Muscle of arm (tissue), 12 donors: ENCODE measurements around the gene ATG16L1. TPM values are rescaled to one million over a fixed set of nuclear protein-coding genes. Genes with fewer than 3 reads are reported as not detected.

Source experiments
- DNase-seq: peaks from one replicate; pipeline ENCODE4 v3.0.0-alpha.2; 2013
- polyA plus RNA-seq, 12 donors: library from polyadenylated mRNA; unstranded; fragments of 120-200 nt; gene quantifications; one replicate each; pipeline ENCODE4 v1.2.1, GENCODE V29; 2013; ENCODE audit not compliant: insufficient read length in 12 of 12

Gene ATG16L1
- polyA plus RNA-seq, 12 donors = 7.8 to 19.6 (median 16.7) TPM; not detected in 1

GRCh38 chr2:233256048-233256447 is 4.6 kb downstream of the ATG16L1 start:
- DNase-seq = no peak

DNA sequence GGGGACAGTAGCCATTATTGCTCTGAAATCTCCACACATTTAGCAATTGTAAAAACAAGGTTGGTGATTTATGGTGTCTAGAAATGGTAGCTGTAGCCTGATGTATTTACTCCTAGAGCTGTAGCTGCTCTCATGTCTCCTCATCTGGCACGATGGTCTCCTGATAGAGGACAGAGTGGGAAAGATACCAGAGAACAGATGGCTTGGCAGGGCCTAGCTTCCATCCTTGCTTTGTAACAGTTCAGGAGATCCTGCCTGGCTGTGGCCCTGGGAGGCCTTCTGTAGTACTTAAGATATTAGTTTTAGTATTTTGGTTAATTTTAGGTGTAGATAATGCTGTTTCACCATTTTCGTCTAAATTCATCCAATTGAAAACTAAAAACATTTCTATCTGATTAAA is 6.7 kb downstream of the ATG16L1 start:
- no peak for DNase-seq

GRCh38 chr2:233259730-233260129 is 8.3 kb downstream of the ATG16L1 start:
- no peak for DNase-seq

DNA sequence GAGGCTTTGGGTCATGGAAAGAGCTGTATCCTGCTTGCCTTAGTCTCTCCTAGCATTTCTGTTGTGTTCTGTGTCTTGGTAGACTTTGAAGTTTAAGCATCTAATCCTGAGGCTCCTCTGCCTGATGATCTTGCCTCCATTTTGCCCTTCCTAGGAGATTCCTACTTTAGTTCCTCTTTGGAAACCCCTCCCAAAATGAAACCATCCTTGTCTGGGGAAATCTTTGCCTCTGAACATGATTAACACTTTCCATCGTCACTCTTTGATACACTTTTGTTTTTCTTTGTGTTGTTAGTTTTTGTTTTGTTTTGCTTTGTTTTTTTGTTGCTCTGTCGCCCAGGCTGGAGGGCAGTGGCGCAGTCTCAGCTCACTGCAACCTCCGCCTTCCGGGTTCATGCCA is 9.2 kb downstream of the ATG16L1 start:
- no peak for DNase-seq

DNA sequence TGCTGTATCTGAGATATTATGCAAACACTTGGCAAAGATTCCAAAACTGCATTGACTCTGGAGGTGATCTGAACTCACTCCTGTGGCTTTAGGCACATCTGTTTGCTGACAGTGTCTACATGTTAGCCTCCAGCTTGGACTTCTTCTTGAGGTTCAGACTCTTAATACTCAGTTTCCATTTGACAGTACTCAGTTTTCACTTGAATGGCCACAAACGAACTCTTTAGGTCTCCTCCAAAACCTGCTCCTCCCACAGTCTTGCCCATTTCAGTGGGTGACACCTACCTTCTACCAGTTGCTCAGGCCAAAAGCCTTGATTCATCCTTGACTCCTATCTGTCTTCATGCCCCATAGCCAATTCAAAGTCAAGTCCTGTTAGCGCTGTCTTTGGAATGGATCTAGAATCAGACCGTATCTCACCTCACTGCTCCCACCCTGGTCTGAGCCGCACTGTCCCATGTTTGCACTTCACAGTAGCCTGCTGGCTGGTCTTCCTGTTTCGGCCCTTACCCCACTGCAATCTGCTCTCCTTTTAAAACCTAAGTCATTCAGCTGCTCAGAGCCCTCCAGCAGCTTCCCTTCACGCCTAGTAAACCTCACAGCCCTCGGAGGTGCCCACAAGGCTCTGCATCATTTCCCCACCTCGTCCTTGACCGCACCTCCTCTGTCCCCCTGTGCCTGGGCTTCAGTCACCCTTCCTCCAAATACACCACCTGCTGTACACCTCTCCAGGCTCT is 10.5 kb downstream of the ATG16L1 start:
- no peak for DNase-seq

DNA sequence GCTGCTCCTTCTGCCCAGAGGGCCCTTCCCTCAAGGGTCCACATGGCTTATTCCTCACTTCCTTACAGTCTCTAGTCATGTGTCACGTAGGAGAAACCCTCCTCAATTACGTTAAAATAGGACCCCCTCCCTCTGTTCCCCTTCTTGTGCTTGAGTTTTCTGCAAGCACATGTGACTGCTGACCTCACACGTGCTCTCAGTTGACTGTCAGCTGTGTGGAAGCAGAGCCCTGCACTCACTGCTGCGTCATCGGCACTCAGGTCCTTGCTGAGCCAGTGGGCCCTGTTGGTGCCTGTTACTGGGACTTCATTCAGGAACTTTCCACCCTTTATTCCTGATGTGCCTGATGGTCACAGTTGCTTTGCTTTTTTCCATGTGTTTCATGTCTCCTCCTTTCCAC is 11.1 kb downstream of the ATG16L1 start:
- no peak for DNase-seq

- no peak for DNase-seq
Observed at GRCh38 chr2:233263045-233263570, 11.6 kb downstream of the ATG16L1 start.

DNA sequence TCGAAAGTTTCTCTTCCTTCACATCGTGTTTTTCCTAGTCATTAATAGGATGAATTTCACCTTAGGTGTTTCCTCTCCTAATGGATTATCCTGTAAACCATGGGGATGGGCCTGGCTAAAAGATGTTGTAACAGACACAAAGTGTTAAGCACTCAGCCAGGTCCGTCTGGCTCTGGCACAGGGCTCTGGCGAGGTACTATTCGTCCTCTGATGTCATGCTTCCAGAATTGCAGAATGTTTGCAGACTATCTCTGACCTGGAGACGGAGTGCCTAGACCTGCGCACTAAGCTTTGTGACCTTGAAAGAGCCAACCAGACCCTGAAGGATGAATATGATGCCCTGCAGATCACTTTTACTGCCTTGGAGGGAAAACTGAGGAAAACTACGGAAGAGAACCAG is 13.2 kb downstream of the ATG16L1 start:
- no peak for DNase-seq

- DNase-seq = no peak
Observed at GRCh38 chr2:233265899-233266431, 14.5 kb downstream of the ATG16L1 start.

DNA sequence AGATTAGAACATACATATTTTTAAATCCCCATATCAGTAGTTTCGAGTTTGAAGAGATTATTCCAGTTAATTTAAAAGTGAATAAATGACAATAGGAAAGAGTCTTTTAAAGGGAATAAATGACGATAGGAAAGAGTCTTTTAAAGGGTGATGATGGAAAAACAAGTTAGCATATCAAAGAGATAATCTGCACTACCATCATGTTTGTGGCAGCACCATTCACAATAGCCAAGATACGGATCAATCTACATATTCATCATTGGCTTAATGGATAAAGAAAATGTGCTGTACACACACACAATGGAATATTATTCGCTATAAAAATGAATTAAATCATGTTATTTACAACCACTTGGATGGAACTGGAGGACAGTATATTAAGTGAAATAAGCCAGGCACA is 15.0 kb downstream of the ATG16L1 start:
- no peak for DNase-seq

GRCh38 chr2:233267516-233268245 is 16.2 kb downstream of the ATG16L1 start:
- DNase-seq = no peak

DNA sequence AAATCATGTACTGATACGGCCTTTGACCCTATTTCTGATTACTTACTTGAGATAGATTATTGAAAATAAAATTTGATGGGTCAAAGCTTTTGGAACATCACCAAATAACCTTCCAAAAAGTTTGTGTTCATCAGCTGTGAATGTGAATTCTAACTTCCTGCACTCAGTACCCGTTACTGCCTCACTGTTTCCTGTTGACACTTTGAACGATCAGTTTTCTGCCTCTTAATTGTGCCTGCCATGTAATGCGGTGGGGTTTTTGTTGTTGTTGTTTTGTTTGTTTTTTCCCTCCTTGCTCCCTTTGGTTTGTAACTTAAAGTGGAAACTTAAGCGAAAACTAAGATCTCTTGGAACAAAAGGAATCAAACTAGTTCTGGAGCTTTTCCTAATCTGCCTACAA is 18.9 kb downstream of the ATG16L1 start:
- no peak for DNase-seq

DNA sequence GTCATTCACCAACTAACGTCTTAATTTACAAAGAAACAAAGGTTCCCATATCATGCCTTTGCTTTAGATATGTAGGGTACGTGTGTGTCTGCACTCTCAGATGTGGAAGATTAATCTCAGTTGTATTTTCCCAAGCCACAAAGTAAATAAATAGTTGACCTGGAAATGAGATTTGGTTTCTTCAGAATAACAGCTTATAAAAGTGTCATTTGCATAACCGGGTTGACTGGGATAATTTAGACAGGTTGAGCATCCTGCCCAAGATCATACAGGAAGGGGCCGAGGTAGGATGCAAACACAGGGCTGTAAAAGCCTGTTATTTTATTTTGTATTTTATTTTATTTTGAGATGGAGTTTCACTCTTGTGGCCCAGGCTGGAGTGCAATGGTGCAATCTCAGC is 19.5 kb downstream of the ATG16L1 start:
- DNase-seq = no peak

GRCh38 chr2:233271693-233272092 is 20.2 kb downstream of the ATG16L1 start:
- no peak for DNase-seq

DNA sequence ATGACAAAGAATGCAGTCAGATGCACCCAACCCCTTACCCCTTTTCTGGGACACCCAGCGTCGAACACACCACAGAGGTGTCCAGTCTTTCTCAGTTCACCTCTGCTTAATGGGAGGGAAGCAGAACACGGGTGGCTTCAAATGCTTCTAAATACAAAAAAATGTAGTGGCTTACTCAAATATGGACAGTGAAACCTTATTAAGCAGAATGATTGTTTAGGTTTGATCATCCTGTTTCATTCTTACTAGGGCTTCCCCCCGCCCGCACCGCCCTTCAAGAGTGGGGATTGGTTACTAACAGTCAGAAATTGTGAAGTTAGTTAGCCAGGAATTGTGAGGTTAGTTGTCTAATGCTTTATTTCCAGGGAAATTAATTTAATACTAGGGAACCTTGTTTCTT is 21.6 kb downstream of the ATG16L1 start:
- no peak for DNase-seq

DNA sequence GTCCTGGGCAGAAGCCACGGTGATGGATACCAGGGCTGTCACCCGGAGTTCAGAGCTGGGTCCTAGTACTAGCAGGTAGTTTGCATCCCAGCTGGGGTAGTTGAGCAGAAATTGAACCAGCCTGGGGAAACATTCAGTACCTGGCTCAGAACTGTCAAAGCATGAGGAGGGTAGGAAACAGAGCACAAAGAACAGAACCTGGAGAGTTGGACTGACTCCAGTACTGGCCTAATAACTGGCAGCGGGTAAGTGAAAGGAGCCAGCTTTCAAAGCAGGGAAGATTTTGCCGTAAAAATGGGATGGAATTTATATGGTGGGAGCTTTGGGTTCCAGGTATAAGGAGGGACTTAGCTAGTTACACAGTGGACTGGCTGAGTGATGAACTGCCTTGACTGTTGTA is 23.8 kb downstream of the ATG16L1 start:
- DNase-seq = no peak

- DNase-seq = no peak
Observed at GRCh38 chr2:233278921-233279320, 27.4 kb downstream of the ATG16L1 start.

- DNase-seq = no peak
Observed at GRCh38 chr2:233280114-233280693, 28.7 kb downstream of the ATG16L1 start.

DNA sequence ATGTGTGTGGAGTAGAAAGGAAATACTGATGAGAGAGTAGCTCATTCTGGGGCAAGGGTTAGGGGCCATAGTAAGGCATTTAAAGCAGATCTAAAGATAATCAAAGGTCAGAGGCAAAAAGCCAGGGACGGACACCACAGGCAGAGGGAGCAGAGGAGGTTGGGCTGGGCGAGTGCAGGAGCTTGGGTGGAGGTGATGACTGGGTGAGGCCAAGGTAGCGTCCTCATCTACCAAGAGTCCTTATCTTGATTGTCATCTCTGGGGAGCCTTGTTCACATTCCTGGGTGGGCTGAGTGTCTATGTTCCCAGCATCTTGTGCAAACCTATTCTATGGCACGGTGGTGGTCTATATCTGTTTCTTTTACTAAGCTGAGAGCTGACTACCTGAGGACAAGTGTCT is 30.1 kb downstream of the ATG16L1 start:
- DNase-seq = no peak

- DNase-seq = no peak
Observed at GRCh38 chr2:233281992-233282603, 30.6 kb downstream of the ATG16L1 start.

DNA sequence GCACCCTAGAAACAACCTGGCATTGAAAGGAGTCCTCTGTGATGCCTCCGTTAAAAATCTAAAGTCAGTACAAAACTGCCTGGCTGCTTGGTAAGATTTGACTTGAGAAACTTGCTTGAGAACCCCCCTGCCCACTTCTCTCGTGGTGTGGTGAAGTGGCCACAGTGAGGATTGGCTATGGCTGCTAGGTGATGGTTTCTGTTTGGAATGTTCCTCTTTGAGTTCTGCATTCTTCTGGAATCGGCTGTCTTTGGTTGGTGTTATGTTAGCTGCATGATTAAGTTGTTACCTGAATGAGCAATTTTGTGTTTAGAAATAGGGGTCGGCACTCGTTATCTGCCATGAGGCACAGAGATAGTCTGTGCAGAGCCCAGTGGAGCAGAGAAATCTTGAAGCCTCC is 34.4 kb downstream of the ATG16L1 start:
- no peak for DNase-seq

DNA sequence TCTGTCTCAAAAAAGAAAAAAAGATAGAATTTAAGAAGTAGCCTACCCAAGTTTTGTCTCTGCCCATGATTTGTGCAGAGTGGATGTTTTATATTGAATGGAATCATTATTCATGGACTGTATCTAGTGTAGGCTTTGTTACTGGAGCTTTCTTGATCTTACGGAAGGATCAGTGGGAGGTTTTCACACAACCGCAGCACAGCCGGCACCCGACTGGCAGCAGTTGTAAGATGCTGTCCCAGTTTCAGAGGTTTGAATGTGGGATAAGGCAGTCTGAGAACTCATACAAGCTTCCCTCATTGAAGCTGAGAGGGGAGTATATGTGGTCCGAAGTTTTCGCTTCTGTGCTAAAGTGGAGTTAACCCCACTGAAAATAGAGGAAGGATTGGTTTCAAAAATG is 36.4 kb downstream of the ATG16L1 start:
- no peak for DNase-seq
